UCSD-AML1 (cell line): ENCODE measurements around the gene GZMA.

ENCODE experiments used
- DNase-seq: peaks from one replicate; lab custom pipeline; 2025; ENCODE audit not compliant: unreplicated experiment; lab: John Stamatoyannopoulos, UW

GZMA gene

GRCh38 chr5:55108661-55109060 is 6.2 kb downstream of the GZMA start:
- no peak for DNase-seq

GRCh38 chr5:55110217-55110616 is 7.8 kb downstream of the GZMA start:
- no peak for DNase-seq

GRCh38 chr5:55113327-55113726 is 10.9 kb downstream of the GZMA start:
- DNase-seq: no peak

- no peak for DNase-seq
Observed at GRCh38 chr5:55114061-55114460, 11.6 kb downstream of the GZMA start.

GRCh38 chr5:55123365-55123764 is 20.9 kb downstream of the GZMA start:
- no peak for DNase-seq

GRCh38 chr5:55134053-55134722 is 31.7 kb downstream of the GZMA start:
- DNase-seq: no peak

- DNase-seq: no peak
Observed at GRCh38 chr5:55136521-55136920, 34.1 kb downstream of the GZMA start.

- no peak for DNase-seq
Observed at GRCh38 chr5:55140908-55141665, 38.6 kb downstream of the GZMA start.

GRCh38 chr5:55141945-55142690 is 39.7 kb downstream of the GZMA start:
- no peak for DNase-seq

GRCh38 chr5:55143624-55144023 is 41.2 kb downstream of the GZMA start:
- DNase-seq: no peak

GRCh38 chr5:55146080-55146479 is 43.6 kb downstream of the GZMA start:
- DNase-seq: no peak

- DNase-seq: peak; percentile 71
Observed at GRCh38 chr5:55146543-55147151, 44.2 kb downstream of the GZMA start.

- DNase-seq: no peak
Observed at GRCh38 chr5:55149308-55149795, 46.9 kb downstream of the GZMA start.

- no peak for DNase-seq
Observed at GRCh38 chr5:55151923-55152842, 49.7 kb downstream of the GZMA start.

GRCh38 chr5:55154873-55155272 is 52.4 kb downstream of the GZMA start:
- no peak for DNase-seq
